Upper lobe of left lung (tissue), 6 donors: ENCODE measurements around the gene EFCAB9. TPM values are rescaled to one million over a fixed set of nuclear protein-coding genes. Genes with fewer than 3 reads are reported as not detected.

Experiments
- ATAC-seq, 2 donors: fragments of 200-7000 bp; cut with Tn5 transposase; one replicate each; pipeline ENCODE4 v1.9.1; 2022; ENCODE audit warnings: mild to moderate bottlenecking in 2 of 2, moderate library complexity in 2 of 2; ENCODE audit not compliant: low FRiP score in 2 of 2
- DNase-seq, 2 donors: peaks; one replicate each; pipeline ENCODE4 v3.0.0-alpha.2; 2019 to 2020
- H3K27ac ChIP-seq, 4 donors: fragments of 200-600 bp; sonication (generic); one replicate each; pipeline ENCODE4 v1.5.1; 2016 to 2019
- H3K27me3 ChIP-seq, 4 donors: fragments of 200-600 bp; sonication (generic); one replicate each; pipeline ENCODE4 v1.5.1; 2017 to 2019
- H3K36me3 ChIP-seq, 4 donors: fragments of 200-600 bp; sonication (generic); one replicate each; pipeline ENCODE4 v1.5.1; 2016 to 2019
- H3K4me1 ChIP-seq, 4 donors: fragments of 200-600 bp; sonication (generic); one replicate each; pipeline ENCODE4 v1.5.1; 2018 to 2019
- H3K4me3 ChIP-seq, 4 donors: fragments of 200-600 bp; sonication (generic); one replicate each; pipeline ENCODE4 v1.5.1; 2017 to 2019; ENCODE audit warnings: mild to moderate bottlenecking in 2 of 4, moderate library complexity in 1 of 4
- H3K9me3 ChIP-seq, 4 donors: fragments of 200-600 bp; sonication (generic); one replicate each; pipeline ENCODE4 v1.5.1; 2018 to 2019
- EP300 ChIP-seq, 4 donors: sonication (generic); formaldehyde crosslinking; IDR thresholded peaks; one replicate each; pipeline ENCODE4 v1.5.1; 2017; ENCODE audit warnings: antibody characterized with exemption in 4 of 4, control low read depth in 2 of 4
- POLR2A ChIP-seq, 4 donors: fragments of 450-650 bp; IDR thresholded peaks; one replicate each; pipeline ENCODE4 v1.5.1; 2016 to 2017; ENCODE audit warnings: antibody characterized with exemption in 4 of 4, mild to moderate bottlenecking in 2 of 4
- POLR2AphosphoS5 ChIP-seq, 2 donors: sonication (generic); formaldehyde crosslinking; IDR thresholded peaks; one replicate each; pipeline ENCODE4 v1.5.1; 2017; ENCODE audit warnings: antibody characterized with exemption in 2 of 2
- WGBS, 2 donors: methylation state at CpG; one replicate each; pipeline ENCODE4 v1.1.5; 2017 to 2018; 5-methylcytosine and 5-hydroxymethylcytosine counted together
- total RNA-seq, 6 donors: library from RNA; depleted of rRNA in 4 of 6; stranded (reverse); fragments of >200 nt in 4 of 6; gene quantifications; one replicate each; pipeline versions ENCODE4 v1.1.0 to v1.2.1, GENCODE V29; 2016 to 2021
- TF ChIP-seq, protein P1 (sequence below), 6 experiments: fragments of 450-650 bp in 4 of 6; fragments of 200-600 bp in 2 of 6; sonication (generic) in 2 of 6; IDR thresholded peaks; one replicate each; pipeline ENCODE4 v1.5.1; 2016 to 2019; ENCODE audit warnings: antibody characterized with exemption in 6 of 6
- donor health status: DM: no; HTN: no; CAD: no; lungs with moderate emphysema.
- donor health status: DM: no; HTN: yes; CAD: no; lungs with severe emphysema.

EFCAB9 gene
- not detected for total RNA-seq

DNA sequence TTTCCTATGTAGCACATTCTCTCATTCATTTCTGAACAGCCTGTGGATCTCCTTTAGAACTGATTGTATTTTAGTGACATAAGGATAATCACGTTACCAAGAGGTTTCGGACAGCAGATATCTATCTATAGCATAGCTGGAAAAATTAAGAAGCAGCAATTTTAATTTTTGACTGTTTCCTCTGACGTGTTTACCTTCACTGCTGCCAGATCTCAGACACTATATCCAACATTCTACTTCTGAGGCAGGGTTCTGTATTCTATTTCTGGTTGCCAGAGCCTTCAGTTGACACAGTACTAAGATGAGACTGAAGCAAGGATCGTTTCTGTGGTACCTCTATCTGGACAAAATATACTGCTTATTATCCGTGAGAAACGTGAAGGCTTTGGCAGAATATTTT is at the start of gene EFCAB9:
Gene EFCAB9 (plus strand): TSS at position 301 of the 400 bp plus-strand sequence. CDS start 1 bp downstream, at position 302.
- WGBS, 2 donors = 76 to 83% methylated on average over 6 of the region's 6 CpGs
- no peaks in the 10 kb centered on the region for H3K4me1 ChIP-seq

DNA sequence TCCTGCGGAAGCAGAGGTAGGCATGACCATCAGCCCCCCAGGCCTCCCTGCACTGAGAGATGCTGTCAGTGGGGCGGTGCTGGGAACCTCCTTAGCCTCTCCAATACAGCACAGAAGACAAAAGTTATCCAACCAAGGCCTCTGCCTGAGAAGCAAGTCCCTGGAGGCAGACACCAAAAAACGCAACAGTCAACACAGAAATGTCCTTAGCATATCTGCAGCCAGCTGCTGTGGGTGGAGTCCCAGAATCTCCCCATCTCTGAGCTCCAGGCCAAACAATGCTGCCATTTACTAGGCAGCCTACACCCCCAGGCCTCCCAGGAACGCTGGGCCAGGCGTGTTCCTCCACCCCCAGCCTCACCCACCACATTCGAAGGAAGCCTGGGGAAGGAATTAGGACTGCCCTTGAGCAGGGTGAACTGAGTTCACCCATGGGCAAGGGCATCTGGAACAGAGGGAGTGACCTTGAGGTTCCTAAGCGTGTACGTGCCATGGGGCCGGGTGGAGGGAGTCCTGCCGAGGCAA is 49.6 kb upstream of the EFCAB9 start:
- peak overlapping the region in 2 of 4 donors; percentile 30 to 40 for H3K27ac ChIP-seq
- H3K27me3 ChIP-seq = no peaks in the 10 kb centered on the region
- peaks cover 9 to 29% (median 15%) of the 10 kb centered on the region in 4 donors for H3K4me1 ChIP-seq
- no peak for DNase-seq
- peak in 1 of 2 donors; percentile 38 for ATAC-seq
- H3K4me3 ChIP-seq = no peak overlapping the region
- WGBS, 2 donors = 52 to 61% methylated on average over 7 to 10 of the region's 10 CpGs
- TF ChIP-seq EP300 (IDR thresholded peaks at IDR 0.05) (no peak), POLR2A (IDR thresholded peaks at IDR 0.05) (no peak), POLR2AphosphoS5 (IDR thresholded peaks at IDR 0.05) (no peak)
- TF ChIP-seq, protein P1, sequence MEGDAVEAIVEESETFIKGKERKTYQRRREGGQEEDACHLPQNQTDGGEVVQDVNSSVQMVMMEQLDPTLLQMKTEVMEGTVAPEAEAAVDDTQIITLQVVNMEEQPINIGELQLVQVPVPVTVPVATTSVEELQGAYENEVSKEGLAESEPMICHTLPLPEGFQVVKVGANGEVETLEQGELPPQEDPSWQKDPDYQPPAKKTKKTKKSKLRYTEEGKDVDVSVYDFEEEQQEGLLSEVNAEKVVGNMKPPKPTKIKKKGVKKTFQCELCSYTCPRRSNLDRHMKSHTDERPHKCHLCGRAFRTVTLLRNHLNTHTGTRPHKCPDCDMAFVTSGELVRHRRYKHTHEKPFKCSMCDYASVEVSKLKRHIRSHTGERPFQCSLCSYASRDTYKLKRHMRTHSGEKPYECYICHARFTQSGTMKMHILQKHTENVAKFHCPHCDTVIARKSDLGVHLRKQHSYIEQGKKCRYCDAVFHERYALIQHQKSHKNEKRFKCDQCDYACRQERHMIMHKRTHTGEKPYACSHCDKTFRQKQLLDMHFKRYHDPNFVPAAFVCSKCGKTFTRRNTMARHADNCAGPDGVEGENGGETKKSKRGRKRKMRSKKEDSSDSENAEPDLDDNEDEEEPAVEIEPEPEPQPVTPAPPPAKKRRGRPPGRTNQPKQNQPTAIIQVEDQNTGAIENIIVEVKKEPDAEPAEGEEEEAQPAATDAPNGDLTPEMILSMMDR (IDR thresholded peaks at IDR 0.05) = no peak
- H3K36me3 ChIP-seq = peaks cover 0 to 11% (median 0%) of the 10 kb centered on the region in 4 donors
- H3K9me3 ChIP-seq = no peaks in the 10 kb centered on the region

More for the DNA sequence above, at the start of gene EFCAB9:
- Histone ChIP-seq H3K4me3 (no peak within 1 kb of the TSS), H3K27ac (no peak within 1 kb of the TSS), H3K27me3 (no peaks in the 10 kb centered on the region), H3K36me3 (no peaks in the 10 kb centered on the region), H3K9me3 (no peaks in the 10 kb centered on the region)
- no peak for ATAC-seq
- DNase-seq = no peak
- TF ChIP-seq EP300 (IDR thresholded peaks at IDR 0.05) = no peak
- TF ChIP-seq POLR2AphosphoS5 (IDR thresholded peaks at IDR 0.05) = no peak
- no peak for TF ChIP-seq POLR2A (IDR thresholded peaks at IDR 0.05)
- TF ChIP-seq, protein P1 (IDR thresholded peaks at IDR 0.05) = no peak

DNA sequence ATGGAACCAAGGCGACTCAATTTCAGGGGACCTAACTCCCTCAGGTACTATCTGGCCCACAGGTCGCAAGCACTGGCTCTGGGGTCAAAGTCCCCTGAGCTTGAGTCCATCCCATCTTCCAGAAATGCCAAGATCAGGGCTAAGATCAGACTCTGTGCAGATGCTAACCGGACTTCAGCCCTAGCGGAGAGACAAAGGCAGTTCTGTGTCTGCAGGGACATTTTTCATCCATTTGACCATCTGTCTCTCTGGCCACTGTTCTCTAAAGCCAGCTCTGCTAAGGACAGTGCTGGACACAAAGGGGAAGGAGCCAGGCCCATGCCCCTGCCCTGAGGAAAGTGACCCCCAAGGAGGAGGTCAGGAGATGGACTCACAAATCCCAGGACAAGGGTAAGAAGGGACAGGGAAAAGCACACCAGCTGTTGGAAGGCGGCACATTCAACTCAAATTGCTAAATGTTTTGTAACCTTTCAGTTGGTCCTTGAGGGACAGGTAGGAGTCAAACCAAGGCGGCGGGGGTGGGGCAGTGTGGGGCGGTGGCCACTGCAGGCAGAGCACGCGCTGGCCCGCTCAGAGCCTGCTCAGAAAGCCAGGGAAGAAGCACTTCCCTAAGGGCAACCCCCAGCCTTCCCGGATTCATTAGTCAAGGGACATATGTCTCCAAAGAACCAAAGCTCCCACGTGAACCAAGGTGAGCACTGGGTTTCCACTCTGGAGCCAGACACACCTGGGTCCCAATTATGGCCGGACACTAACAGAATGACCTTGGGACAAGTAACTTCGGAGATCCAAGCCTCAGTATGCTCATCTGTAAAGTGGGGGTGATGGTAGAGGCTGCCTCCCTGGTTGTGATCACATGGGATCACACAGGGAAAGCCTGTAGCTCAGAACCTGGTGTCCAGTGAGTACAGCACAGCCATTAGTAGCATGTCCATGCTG is 48.8 kb upstream of the EFCAB9 start:
- WGBS, 2 donors = 95 to 100% methylated on average over 11 to 15 of the region's 15 CpGs
- Histone ChIP-seq H3K36me3 (peaks cover 0 to 11% (median 0%) of the 10 kb centered on the region in 4 donors), H3K27ac (peak overlapping the region in 2 of 4 donors; percentile 30 to 40), H3K27me3 (no peaks in the 10 kb centered on the region), H3K4me3 (no peak overlapping the region), H3K4me1 (peaks cover 14 to 37% (median 16%) of the 10 kb centered on the region in 4 donors), H3K9me3 (no peaks in the 10 kb centered on the region)
- no peak for TF ChIP-seq POLR2AphosphoS5 (IDR thresholded peaks at IDR 0.05)
- TF ChIP-seq POLR2A (IDR thresholded peaks at IDR 0.05) = no peak
- no peak for TF ChIP-seq EP300 (IDR thresholded peaks at IDR 0.05)
- TF ChIP-seq, protein P1 (IDR thresholded peaks at IDR 0.05) = no peak
- peak in 1 of 2 donors; percentile 42 for DNase-seq
- no peak for ATAC-seq

DNA sequence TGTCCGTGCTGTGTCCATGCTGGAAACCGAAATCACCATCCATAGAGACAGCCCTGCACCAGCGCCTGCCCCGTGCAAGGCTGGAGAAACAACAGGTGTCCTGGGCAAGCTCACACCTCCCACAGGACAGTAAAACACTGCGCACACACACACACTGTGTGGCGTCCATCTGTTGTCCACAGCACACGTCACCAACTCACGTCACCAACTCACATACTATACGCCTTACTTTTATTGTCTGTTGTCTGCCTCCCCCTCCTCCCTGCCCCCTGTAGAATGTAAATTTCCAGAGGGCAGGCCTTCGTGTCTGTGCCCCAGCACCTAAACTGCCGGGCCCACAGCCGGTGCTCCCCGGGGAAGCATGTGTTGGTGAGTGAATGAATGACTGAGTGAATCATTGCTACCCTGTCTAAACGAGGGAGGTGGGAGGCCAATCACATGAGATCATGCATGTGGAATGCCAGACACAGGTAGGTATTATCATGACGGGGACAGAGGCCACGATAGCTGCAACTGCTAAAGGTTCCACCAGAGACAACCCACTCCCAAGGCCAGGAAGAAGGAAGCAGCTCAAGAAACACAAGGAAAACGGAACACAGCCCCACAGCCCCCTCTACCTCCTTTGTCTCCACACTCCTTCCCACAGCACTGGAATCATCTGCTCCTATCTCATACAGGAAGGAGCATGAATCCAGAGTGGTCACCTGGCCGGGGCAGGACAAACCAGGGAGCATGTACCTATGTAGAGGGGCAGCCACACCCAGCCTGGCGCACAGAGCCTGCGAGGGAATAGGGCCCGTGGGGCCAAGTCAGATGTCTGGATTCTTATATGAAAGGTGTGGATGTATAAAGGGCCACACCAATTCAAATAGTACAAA is 47.9 kb upstream of the EFCAB9 start:
- Histone ChIP-seq H3K27me3 (no peaks in the 10 kb centered on the region), H3K27ac (no peak overlapping the region), H3K4me1 (peaks cover 18 to 46% (median 25%) of the 10 kb centered on the region in 4 donors), H3K4me3 (no peak overlapping the region), H3K9me3 (no peaks in the 10 kb centered on the region), H3K36me3 (peaks cover 0 to 11% (median 0%) of the 10 kb centered on the region in 4 donors)
- TF ChIP-seq POLR2A (IDR thresholded peaks at IDR 0.05) = no peak
- no peak for TF ChIP-seq POLR2AphosphoS5 (IDR thresholded peaks at IDR 0.05)
- TF ChIP-seq, protein P1 (IDR thresholded peaks at IDR 0.05) = no peak
- TF ChIP-seq EP300 (IDR thresholded peaks at IDR 0.05) = no peak
- no peak for ATAC-seq
- DNase-seq = peak in 1 of 2 donors; percentile 47
- WGBS, 2 donors = 86 to 87% methylated on average over 19 to 21 of the region's 21 CpGs
